OCI-LY1 (cell line): ENCODE measurements around the gene CENPO.

Experiments used
- H2AFZ ChIP-seq: fragments of 200-600 bp; sonication (generic), shearing (Covaris generic); 2 replicates; pipeline ENCODE4 v1.6.0; 2014; ENCODE audit warnings: antibody characterized with exemption, mild to moderate bottlenecking, low read length
- H3F3A ChIP-seq: fragments of 200-600 bp; sonication (generic), shearing (Covaris generic); 2 replicates; pipeline ENCODE4 v1.6.0; 2014; ENCODE audit warnings: mild to moderate bottlenecking, antibody characterized with exemption, low read length, moderate library complexity; ENCODE audit not compliant: insufficient read depth
- H3K27ac ChIP-seq: fragments of 200-600 bp; sonication (generic); 2 replicates; pipeline ENCODE4 v1.5.1; 2014; ENCODE audit warnings: low read length, mixed run types, mild to moderate bottlenecking, low read depth; ENCODE audit not compliant: poor library complexity, severe bottlenecking
- H3K27me3 ChIP-seq: fragments of 200-600 bp; sonication (generic); 2 replicates; pipeline ENCODE4 v1.6.0; 2014; ENCODE audit warnings: antibody characterized with exemption, mild to moderate bottlenecking, low read length, moderate library complexity; ENCODE audit not compliant: insufficient read depth
- H3K36me3 ChIP-seq: fragments of 200-600 bp; sonication (generic); 2 replicates; pipeline ENCODE4 v1.6.1; 2014; ENCODE audit warnings: mild to moderate bottlenecking, antibody characterized with exemption, low read length, moderate library complexity, mixed read lengths; ENCODE audit not compliant: insufficient read depth
- H3K4me1 ChIP-seq: fragments of 200-600 bp; sonication (generic); 2 replicates; pipeline ENCODE4 v1.5.1; 2014; ENCODE audit warnings: mild to moderate bottlenecking, low read length, moderate library complexity; ENCODE audit not compliant: insufficient read depth, severe bottlenecking
- H3K4me2 ChIP-seq: fragments of 200-600 bp; sonication (generic), shearing (Covaris generic); 2 replicates; pipeline ENCODE4 v1.6.1; 2014; ENCODE audit warnings: low read length
- H3K4me3 ChIP-seq: fragments of 200-600 bp; sonication (generic); 2 replicates; pipeline ENCODE4 v1.5.1; 2014; ENCODE audit warnings: low read length, low read depth, mild to moderate bottlenecking, mixed read lengths; ENCODE audit not compliant: poor library complexity, severe bottlenecking
- H3K79me2 ChIP-seq: fragments of 200-600 bp; shearing (Covaris generic); 2 replicates; pipeline ENCODE4 v1.6.1; 2016; ENCODE audit warnings: mixed run types, low read length, mixed read lengths; ENCODE audit not compliant: insufficient read depth
- H3K9ac ChIP-seq: fragments of 200-600 bp; sonication (generic), shearing (Covaris generic); 2 replicates; pipeline ENCODE4 v1.6.1; 2014; ENCODE audit warnings: mild to moderate bottlenecking, low read length, mixed read lengths
- H3K9me2 ChIP-seq: fragments of 200-600 bp; sonication (generic), shearing (Covaris generic); 2 replicates; pipeline ENCODE4 v1.6.1; 2014; ENCODE audit warnings: low read depth, mild to moderate bottlenecking, low read length, mixed read lengths
- H3K9me3 ChIP-seq: fragments of 200-600 bp; shearing (Covaris generic); 2 replicates; pipeline ENCODE4 v1.6.1; 2014; ENCODE audit warnings: low read length, mixed read lengths
- H4K20me1 ChIP-seq: fragments of 200-600 bp; sonication (generic), shearing (Covaris generic); 2 replicates; pipeline ENCODE4 v1.6.0; 2016; ENCODE audit warnings: mild to moderate bottlenecking, low read length; ENCODE audit not compliant: insufficient read depth
- EZH2 ChIP-seq: fragments of 200-600 bp; sonication (generic), shearing (Covaris generic); IDR thresholded peaks from 2 replicates; pipeline ENCODE4 v1.8.0; 2017; ENCODE audit warnings: borderline replicate concordance, mixed run types, mild to moderate bottlenecking, antibody characterized with exemption, low read length, moderate library complexity, mixed read lengths
- TF ChIP-seq, protein P1 (sequence below): fragments of 200-600 bp; sonication (generic), shearing (Covaris generic); IDR thresholded peaks from 2 replicates; pipeline ENCODE4 v1.5.1; 2017; ENCODE audit warnings: mild to moderate bottlenecking, antibody characterized with exemption, low read length, moderate library complexity, mixed read lengths

CENPO gene

DNA sequence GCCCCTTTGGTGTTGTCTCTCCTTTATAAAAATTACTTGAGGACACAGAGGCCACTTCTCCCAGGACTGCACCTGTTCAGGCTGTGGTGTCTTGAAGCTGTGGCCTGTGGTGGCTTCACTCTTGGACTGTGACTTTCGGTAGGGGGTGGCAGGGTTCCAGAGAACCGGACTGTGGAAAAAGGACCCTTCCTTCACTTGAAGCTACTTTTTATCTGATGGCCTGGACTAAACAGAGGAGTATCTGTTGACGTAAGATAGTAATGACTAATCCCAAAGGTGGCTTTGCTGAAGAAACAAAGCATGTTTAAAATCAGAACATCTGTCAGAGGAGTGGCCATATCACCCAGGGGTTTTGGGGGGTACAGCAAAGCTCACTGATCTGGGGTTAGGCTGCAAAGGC, 60.8 kb downstream of the CENPO start:
- Histone ChIP-seq H3K9me3 (peaks cover 5% of the 10 kb centered on the region), H3K36me3 (peaks cover 59% of the 10 kb centered on the region), H3K9ac (no peak overlapping the region), H4K20me1 (no peaks in the 10 kb centered on the region), H3K27me3 (no peaks in the 10 kb centered on the region), H3K4me1 (no peaks in the 10 kb centered on the region), H3K9me2 (no peaks in the 10 kb centered on the region), H3K79me2 (no peaks in the 10 kb centered on the region), H3K27ac (no peak overlapping the region), H3K4me3 (no peak overlapping the region), H2AFZ (no peak overlapping the region), H3F3A (no peaks in the 10 kb centered on the region), H3K4me2 (no peak overlapping the region)
- no peak for TF ChIP-seq EZH2
- TF ChIP-seq, protein P1, sequence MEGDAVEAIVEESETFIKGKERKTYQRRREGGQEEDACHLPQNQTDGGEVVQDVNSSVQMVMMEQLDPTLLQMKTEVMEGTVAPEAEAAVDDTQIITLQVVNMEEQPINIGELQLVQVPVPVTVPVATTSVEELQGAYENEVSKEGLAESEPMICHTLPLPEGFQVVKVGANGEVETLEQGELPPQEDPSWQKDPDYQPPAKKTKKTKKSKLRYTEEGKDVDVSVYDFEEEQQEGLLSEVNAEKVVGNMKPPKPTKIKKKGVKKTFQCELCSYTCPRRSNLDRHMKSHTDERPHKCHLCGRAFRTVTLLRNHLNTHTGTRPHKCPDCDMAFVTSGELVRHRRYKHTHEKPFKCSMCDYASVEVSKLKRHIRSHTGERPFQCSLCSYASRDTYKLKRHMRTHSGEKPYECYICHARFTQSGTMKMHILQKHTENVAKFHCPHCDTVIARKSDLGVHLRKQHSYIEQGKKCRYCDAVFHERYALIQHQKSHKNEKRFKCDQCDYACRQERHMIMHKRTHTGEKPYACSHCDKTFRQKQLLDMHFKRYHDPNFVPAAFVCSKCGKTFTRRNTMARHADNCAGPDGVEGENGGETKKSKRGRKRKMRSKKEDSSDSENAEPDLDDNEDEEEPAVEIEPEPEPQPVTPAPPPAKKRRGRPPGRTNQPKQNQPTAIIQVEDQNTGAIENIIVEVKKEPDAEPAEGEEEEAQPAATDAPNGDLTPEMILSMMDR, result no peak

- Histone ChIP-seq H3K36me3 (peaks cover 51% of the 10 kb centered on the region), H2AFZ (no peak overlapping the region), H4K20me1 (no peaks in the 10 kb centered on the region), H3K4me2 (no peak overlapping the region), H3K79me2 (no peaks in the 10 kb centered on the region), H3K27ac (no peak overlapping the region), H3F3A (no peaks in the 10 kb centered on the region), H3K9ac (no peak overlapping the region), H3K9me3 (peaks cover 1% of the 10 kb centered on the region), H3K4me1 (no peaks in the 10 kb centered on the region), H3K27me3 (no peaks in the 10 kb centered on the region), H3K4me3 (no peak overlapping the region), H3K9me2 (no peaks in the 10 kb centered on the region)
- TF ChIP-seq EZH2, result no peak
- TF ChIP-seq, protein P1, result no peak
Observed at GRCh38 chr2:24855022-24855622, 61.9 kb downstream of the CENPO start.

GRCh38 chr2:24855726-24856125, 62.5 kb downstream of the CENPO start:
- Histone ChIP-seq H3K4me1 (no peaks in the 10 kb centered on the region), H3K4me2 (no peak overlapping the region), H3K27ac (no peak overlapping the region), H2AFZ (no peak overlapping the region), H3K4me3 (no peak overlapping the region), H3K9me3 (no peaks in the 10 kb centered on the region), H3F3A (no peaks in the 10 kb centered on the region), H3K36me3 (peaks cover 45% of the 10 kb centered on the region), H3K9ac (no peak overlapping the region), H4K20me1 (no peaks in the 10 kb centered on the region), H3K27me3 (no peaks in the 10 kb centered on the region), H3K9me2 (no peaks in the 10 kb centered on the region), H3K79me2 (no peaks in the 10 kb centered on the region)
- TF ChIP-seq EZH2, result no peak
- TF ChIP-seq, protein P1, result no peak
